Keratinocyte (primary cell): ENCODE measurements around the gene MTRF1. TPM values are rescaled to one million over a fixed set of nuclear protein-coding genes. Genes with fewer than 3 reads are reported as not detected.

Experiments used
- DNase-seq: peaks from one replicate; pipeline ENCODE4 v3.0.0-alpha.2; 2011; ENCODE audit warnings: low read depth, missing footprints, low spot score
- FAIRE-seq: peaks from 2 replicates; lab custom pipeline; 2011; peaks lifted over from hg19 to GRCh38; lab: Jason Lieb, UNC
- H2AFZ ChIP-seq: 2 replicates; pipeline ENCODE4 v1.6.0; 2012; ENCODE audit warnings: low read length, control low read depth, inconsistent platforms; ENCODE audit not compliant: control insufficient read depth
- H3K27ac ChIP-seq: 2 replicates; pipeline ENCODE4 v1.5.1; 2011; ENCODE audit warnings: low read length; ENCODE audit not compliant: control insufficient read depth, insufficient read depth
- H3K27me3 ChIP-seq: 3 replicates; pipeline ENCODE4 v1.6.0; 2011; ENCODE audit warnings: low read length; ENCODE audit not compliant: control insufficient read depth, insufficient read depth; ENCODE audit errors: extremely low read depth
- H3K36me3 ChIP-seq, 2 experiments: 2 replicates in 1 of 2; 3 replicates in 1 of 2; pipeline ENCODE4 v1.5.1; 2011; ENCODE audit warnings: low read length in 2 of 2, mild to moderate bottlenecking in 1 of 2; ENCODE audit not compliant: control insufficient read depth in 2 of 2, insufficient read depth in 2 of 2; ENCODE audit errors: extremely low read depth in 1 of 2
- H3K4me1 ChIP-seq: 3 replicates; pipeline ENCODE4 v1.5.1; 2011; ENCODE audit warnings: low read length; ENCODE audit not compliant: control insufficient read depth, insufficient read depth; ENCODE audit errors: extremely low read depth
- H3K4me2 ChIP-seq: 3 replicates; pipeline ENCODE4 v1.6.0; 2011; ENCODE audit warnings: low read depth, low read length; ENCODE audit not compliant: control insufficient read depth, insufficient read depth; ENCODE audit errors: extremely low read depth
- H3K4me3 ChIP-seq, 3 experiments: fragments of 200-600 bp in 1 of 3; sonication (generic) in 1 of 3; 2 replicates in 2 of 3; 3 replicates in 1 of 3; pipeline ENCODE4 v1.5.1; 2011 to 2016; ENCODE audit warnings: low read length in 3 of 3, mild to moderate bottlenecking in 3 of 3, control low read depth in 2 of 3, inconsistent platforms in 1 of 3, low read depth in 1 of 3, mixed read lengths in 1 of 3, mixed run types in 1 of 3, moderate library complexity in 1 of 3; ENCODE audit not compliant: control insufficient read depth in 2 of 3, insufficient read depth in 2 of 3; ENCODE audit errors: extremely low read depth in 1 of 3
- H3K79me2 ChIP-seq: 2 replicates; pipeline ENCODE4 v1.6.0; 2012; ENCODE audit warnings: low read length; ENCODE audit not compliant: control insufficient read depth, insufficient read depth
- H3K9ac ChIP-seq: 3 replicates; pipeline ENCODE4 v1.6.0; 2011; ENCODE audit warnings: low read length; ENCODE audit not compliant: control insufficient read depth, insufficient read depth; ENCODE audit errors: extremely low read depth
- H3K9me1 ChIP-seq: 3 replicates; pipeline ENCODE4 v1.6.0; 2011; ENCODE audit warnings: low read length; ENCODE audit not compliant: control insufficient read depth, insufficient read depth; ENCODE audit errors: extremely low read depth
- H3K9me3 ChIP-seq: 2 replicates; pipeline ENCODE4 v1.5.1; 2012; ENCODE audit warnings: low read depth, low read length; ENCODE audit not compliant: control insufficient read depth
- H4K20me1 ChIP-seq: 3 replicates; pipeline ENCODE4 v1.6.0; 2011; ENCODE audit warnings: low read length; ENCODE audit not compliant: control insufficient read depth, insufficient read depth; ENCODE audit errors: extremely low read depth
- CTCF ChIP-seq, 3 experiments: IDR thresholded peaks in 1 of 3; conservative IDR thresholded peaks in 1 of 3; optimal IDR thresholded peaks in 1 of 3; 2 replicates in 2 of 3; 3 replicates in 1 of 3; pipeline versions ENCODE3 to v1.5.1; 2011; ENCODE audit warnings: low read length in 3 of 3, mild to moderate bottlenecking in 3 of 3, moderate library complexity in 2 of 3, control low read depth in 1 of 3, inconsistent platforms in 1 of 3; ENCODE audit not compliant: insufficient read depth in 2 of 3; ENCODE audit errors: extremely low read depth in 1 of 3
- EZH2 ChIP-seq: IDR thresholded peaks from one replicate; pipeline ENCODE4 v1.6.1; 2012; ENCODE audit warnings: inconsistent platforms, mild to moderate bottlenecking, low read length, moderate library complexity
- dilution Hi-C: fragments of 300-500 bp; cut with MboI; formaldehyde crosslinking; loops from one replicate; pipeline ENCODE4 v1.7.0; 2020; ENCODE audit warnings: low sequenced_read_pairs; ENCODE audit not compliant: extremely low pct_ligation_motif_present
- polyA plus RNA-seq, 5 experiments: library from polyadenylated mRNA; depleted of rRNA in 3 of 5; stranded (reverse) in 3 of 5; stranded (forward) in 1 of 5; unstranded in 1 of 5; fragments of >200 nt; gene quantifications; 1 replicate in 1 of 5; 2 replicates in 3 of 5; 3 replicates in 1 of 5; pipeline versions ENCODE4 v1.2.1 to v1.2.3, GENCODE V29; 2011 to 2012; ENCODE audit warnings: missing spikeins in 2 of 5, low read depth in 1 of 5, low replicate concordance in 1 of 5

MTRF1 gene
- polyA plus RNA-seq, 1 donor (not counting 4 experiments of a cell fraction or from before 2014, with no cell fraction given): 16.9 TPM

GRCh38 chr13:41271456-41272285, 8.3 kb upstream of the MTRF1 start:
- no peak overlapping the region for H2AFZ ChIP-seq
- H3K9ac ChIP-seq: no peak overlapping the region
- dilution Hi-C loops: no loop called here
- H3K9me1 ChIP-seq: no peaks in the 10 kb centered on the region
- H3K9me3 ChIP-seq: peaks cover 3% of the 10 kb centered on the region
- H3K79me2 ChIP-seq: no peaks in the 10 kb centered on the region
- H3K36me3 ChIP-seq: no peaks in the 10 kb centered on the region
- no peak for TF ChIP-seq CTCF (optimal IDR thresholded peaks at IDR 0.05 in 1 of 3, IDR thresholded peaks at IDR 0.05 in 1 of 3, conservative IDR thresholded peaks at IDR 0.05 in 1 of 3; ENCODE audit: extremely low read depth in 1 of 3, insufficient read depth in 2 of 3, low read length in 3 of 3)
- TF ChIP-seq EZH2: no peak
- DNase-seq (no peak), FAIRE-seq (no peak)
- no peaks in the 10 kb centered on the region for H4K20me1 ChIP-seq
- H3K27me3 ChIP-seq: no peaks in the 10 kb centered on the region
- H3K27ac ChIP-seq: no peak overlapping the region
- H3K4me1 ChIP-seq: no peaks in the 10 kb centered on the region
- no peak overlapping the region for H3K4me3 ChIP-seq
- no peak overlapping the region for H3K4me2 ChIP-seq

GRCh38 chr13:41268764-41269163, 5.4 kb upstream of the MTRF1 start:
- no peak for FAIRE-seq
- no peak overlapping the region for H3K4me2 ChIP-seq
- H3K27me3 ChIP-seq: no peaks in the 10 kb centered on the region
- no peak overlapping the region for H3K27ac ChIP-seq
- dilution Hi-C loops: no loop called here
- DNase-seq: no peak
- peaks cover 4% of the 10 kb centered on the region for H3K4me1 ChIP-seq
- H3K9ac ChIP-seq: no peak overlapping the region
- no peak overlapping the region for H2AFZ ChIP-seq
- H4K20me1 ChIP-seq: no peaks in the 10 kb centered on the region
- no peaks in the 10 kb centered on the region for H3K79me2 ChIP-seq
- no peak overlapping the region for H3K4me3 ChIP-seq
- peaks cover 3% of the 10 kb centered on the region for H3K9me3 ChIP-seq
- no peaks in the 10 kb centered on the region for H3K36me3 ChIP-seq
- no peaks in the 10 kb centered on the region for H3K9me1 ChIP-seq
- TF ChIP-seq CTCF (optimal IDR thresholded peaks at IDR 0.05 in 1 of 3, IDR thresholded peaks at IDR 0.05 in 1 of 3, conservative IDR thresholded peaks at IDR 0.05 in 1 of 3; ENCODE audit: extremely low read depth in 1 of 3, insufficient read depth in 2 of 3, low read length in 3 of 3): no peak
- no peak for TF ChIP-seq EZH2
